HepG2 (cell line): ENCODE data around the gene UBXN2A.

ENCODE experiments used
- DPF2 ChIP-seq: sonication (generic); formaldehyde crosslinking; IDR thresholded peaks from 2 replicates; pipeline ENCODE4 v1.4.0; 2020; ENCODE audit warnings: mild to moderate bottlenecking, low read depth, missing genetic modification reagents, borderline replicate concordance
- KAT2B ChIP-seq: fragments of 150-350 bp; IDR thresholded peaks from 2 replicates; pipeline ENCODE4 v1.6.1; 2014; ENCODE audit warnings: low read depth, low read length, borderline replicate concordance
- KDM5B ChIP-seq: sonication (generic); formaldehyde crosslinking; IDR thresholded peaks from 2 replicates; pipeline ENCODE4 v1.4.0; 2020; ENCODE audit warnings: missing genetic modification reagents, mild to moderate bottlenecking, borderline replicate concordance
- NCOR1 ChIP-seq: fragments of 200-600 bp; sonication (generic); IDR thresholded peaks from 2 replicates; pipeline ENCODE4 v1.7.0; 2017; ENCODE audit warnings: antibody characterized with exemption, low read length, borderline replicate concordance
- NFE2L1 ChIP-seq: sonication (generic); formaldehyde crosslinking; IDR thresholded peaks from 2 replicates; pipeline ENCODE4 v1.4.0; 2020; ENCODE audit warnings: missing genetic modification reagents, mild to moderate bottlenecking, borderline replicate concordance
- RNF2 ChIP-seq: fragments of 450-650 bp; conservative IDR thresholded peaks from 2 replicates; pipeline ENCODE4 v1.6.1; 2016; ENCODE audit warnings: low read depth
- SNAPC5 ChIP-seq: sonication (generic); formaldehyde crosslinking; IDR thresholded peaks from 2 replicates; pipeline ENCODE4 v1.8.1; 2023; ENCODE audit warnings: mild to moderate bottlenecking, missing genetic modification reagents, borderline replicate concordance
- STAT6 ChIP-seq: sonication (generic); formaldehyde crosslinking; IDR thresholded peaks from 2 replicates; pipeline ENCODE4 v1.4.0; 2020; ENCODE audit warnings: missing genetic modification reagents, mild to moderate bottlenecking, borderline replicate concordance
- ZBTB21 ChIP-seq: sonication (generic); formaldehyde crosslinking; IDR thresholded peaks from 2 replicates; pipeline ENCODE4 v1.4.0; 2020; ENCODE audit warnings: missing genetic modification reagents
- ZNF318 ChIP-seq: sonication (generic); formaldehyde crosslinking; IDR thresholded peaks from 2 replicates; pipeline ENCODE4 v1.4.0; 2020; ENCODE audit warnings: mild to moderate bottlenecking, missing genetic modification reagents
- ZNF629 ChIP-seq: sonication (generic); formaldehyde crosslinking; conservative IDR thresholded peaks from 2 replicates; pipeline ENCODE4 v1.5.0; 2020; ENCODE audit warnings: missing genetic modification reagents
- ZNF776 ChIP-seq: sonication (generic); formaldehyde crosslinking; IDR thresholded peaks from 2 replicates; pipeline ENCODE4 v1.4.0; 2020; ENCODE audit warnings: mild to moderate bottlenecking, missing genetic modification reagents
- TF ChIP-seq, protein P1 (sequence below): sonication (generic); formaldehyde crosslinking; IDR thresholded peaks from 2 replicates; pipeline ENCODE4 v1.5.0; 2020; ENCODE audit warnings: mild to moderate bottlenecking, missing genetic modification reagents, moderate library complexity

GRCh38 chr2:23944976-23945375 lies 4.7 kb downstream of the UBXN2A start:
- TF ChIP-seq KDM5B (CRISPR knock-in tag) = no peak
- no peak for TF ChIP-seq KAT2B
- TF ChIP-seq NCOR1 = no peak
- no peak for TF ChIP-seq ZNF776
- TF ChIP-seq RNF2 = no peak
- TF ChIP-seq ZNF629 (CRISPR knock-in tag) = no peak
- TF ChIP-seq, protein P1, sequence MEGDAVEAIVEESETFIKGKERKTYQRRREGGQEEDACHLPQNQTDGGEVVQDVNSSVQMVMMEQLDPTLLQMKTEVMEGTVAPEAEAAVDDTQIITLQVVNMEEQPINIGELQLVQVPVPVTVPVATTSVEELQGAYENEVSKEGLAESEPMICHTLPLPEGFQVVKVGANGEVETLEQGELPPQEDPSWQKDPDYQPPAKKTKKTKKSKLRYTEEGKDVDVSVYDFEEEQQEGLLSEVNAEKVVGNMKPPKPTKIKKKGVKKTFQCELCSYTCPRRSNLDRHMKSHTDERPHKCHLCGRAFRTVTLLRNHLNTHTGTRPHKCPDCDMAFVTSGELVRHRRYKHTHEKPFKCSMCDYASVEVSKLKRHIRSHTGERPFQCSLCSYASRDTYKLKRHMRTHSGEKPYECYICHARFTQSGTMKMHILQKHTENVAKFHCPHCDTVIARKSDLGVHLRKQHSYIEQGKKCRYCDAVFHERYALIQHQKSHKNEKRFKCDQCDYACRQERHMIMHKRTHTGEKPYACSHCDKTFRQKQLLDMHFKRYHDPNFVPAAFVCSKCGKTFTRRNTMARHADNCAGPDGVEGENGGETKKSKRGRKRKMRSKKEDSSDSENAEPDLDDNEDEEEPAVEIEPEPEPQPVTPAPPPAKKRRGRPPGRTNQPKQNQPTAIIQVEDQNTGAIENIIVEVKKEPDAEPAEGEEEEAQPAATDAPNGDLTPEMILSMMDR = no peak
- TF ChIP-seq SNAPC5 = no peak
- TF ChIP-seq STAT6 (CRISPR knock-in tag) = no peak
- no peak for TF ChIP-seq ZBTB21 (CRISPR knock-in tag)
- no peak for TF ChIP-seq DPF2 (CRISPR knock-in tag)
- no peak for TF ChIP-seq NFE2L1 (CRISPR knock-in tag)
- TF ChIP-seq ZNF318 (CRISPR knock-in tag) = no peak
